ACC112 (cell line): Measurements from ENCODE around the gene CBLIF.

Experiments used
- H2AFZ ChIP-seq: fragments of 200-600 bp; sonication (generic); one replicate; pipeline ENCODE4 v1.6.0; 2017; ENCODE audit warnings: antibody characterized with exemption, low read length; ENCODE audit not compliant: unreplicated experiment
- H3K27ac ChIP-seq: fragments of 200-600 bp; sonication (generic); 2 replicates; pipeline ENCODE4 v1.5.1; 2014; ENCODE audit warnings: low read depth, mild to moderate bottlenecking, antibody characterized with exemption, low read length, moderate library complexity
- H3K27me3 ChIP-seq: fragments of 200-600 bp; sonication (generic); 2 replicates; pipeline ENCODE4 v1.6.1; 2014; ENCODE audit warnings: mild to moderate bottlenecking, antibody characterized with exemption, low read length, moderate library complexity, mixed read lengths; ENCODE audit not compliant: insufficient read depth
- H3K36me3 ChIP-seq: fragments of 200-600 bp; sonication (generic); 2 replicates; pipeline ENCODE4 v1.6.1; 2016; ENCODE audit warnings: mild to moderate bottlenecking, antibody characterized with exemption, low read length, moderate library complexity, mixed read lengths; ENCODE audit not compliant: insufficient read depth
- H3K4me1 ChIP-seq: fragments of 200-600 bp; sonication (generic); one replicate; pipeline ENCODE4 v1.6.1; 2016; ENCODE audit warnings: low read length, mixed read lengths; ENCODE audit not compliant: insufficient read depth, unreplicated experiment, control insufficient read depth
- H3K4me3 ChIP-seq: fragments of 200-600 bp; sonication (generic); 2 replicates; pipeline ENCODE4 v1.5.1; 2014; ENCODE audit warnings: mild to moderate bottlenecking, low read depth, low read length
- H3K79me2 ChIP-seq: fragments of 200-600 bp; sonication (generic); one replicate; pipeline ENCODE4 v1.6.0; 2016; ENCODE audit warnings: low read length; ENCODE audit not compliant: control insufficient read depth, unreplicated experiment, insufficient read depth

The CBLIF gene

DNA sequence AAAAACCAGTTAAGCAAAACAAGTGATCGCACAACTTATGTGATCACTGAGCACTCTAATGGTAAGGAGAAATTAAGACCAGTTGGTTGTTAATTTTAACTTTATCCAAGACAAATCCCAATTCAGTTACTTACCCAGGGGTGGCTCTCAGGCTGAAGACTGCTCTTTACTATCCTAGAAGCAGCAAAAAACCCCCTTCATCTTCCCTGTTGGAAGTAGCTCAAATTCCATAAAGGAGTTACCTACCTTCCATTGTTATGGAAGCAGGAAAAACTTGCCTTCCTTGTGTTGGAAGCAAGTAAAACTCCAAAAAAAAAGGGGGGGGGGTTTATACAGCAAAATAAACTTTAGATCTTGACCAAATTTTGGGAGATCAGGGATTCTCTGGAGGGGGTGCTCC, 29.5 kb downstream of the CBLIF start:
- H3K36me3 ChIP-seq = no peaks in the 10 kb centered on the region
- no peaks in the 10 kb centered on the region for H3K4me1 ChIP-seq
- no peak overlapping the region for H3K27ac ChIP-seq
- H3K79me2 ChIP-seq = no peaks in the 10 kb centered on the region
- 0 out of 2 replicates have a peak, but pooled peaks cover 8% of the 10 kb centered on the region for H3K27me3 ChIP-seq
- no peak overlapping the region for H3K4me3 ChIP-seq
- no peak overlapping the region for H2AFZ ChIP-seq

DNA sequence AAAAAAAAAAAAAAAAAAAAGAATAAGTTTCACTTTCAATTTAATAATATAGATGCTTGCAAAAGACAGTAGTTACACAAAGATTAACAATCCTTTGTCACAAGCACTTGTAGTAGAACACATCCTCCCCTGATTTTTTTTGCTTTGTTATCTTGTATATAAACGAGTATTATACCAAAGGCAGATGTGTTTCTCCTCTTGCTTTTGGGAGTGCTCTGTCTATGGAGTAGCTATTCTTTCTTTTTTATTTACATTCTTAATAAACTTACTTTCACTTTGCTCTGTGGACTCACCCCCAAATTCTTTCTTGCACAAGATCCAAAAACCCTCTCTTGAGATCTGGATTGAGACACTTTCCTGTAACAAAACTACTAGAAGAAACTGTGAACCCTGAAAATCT, 31.3 kb downstream of the CBLIF start:
- Histone ChIP-seq H3K79me2 (peaks cover 12% of the 10 kb centered on the region), H3K36me3 (no peaks in the 10 kb centered on the region), H3K4me3 (peak overlapping the region; percentile 19), H3K27me3 (0 out of 2 replicates have a peak, but pooled peaks cover 8% of the 10 kb centered on the region), H3K4me1 (peaks cover 5% of the 10 kb centered on the region), H2AFZ (peak overlapping the region; percentile 61), H3K27ac (no peak overlapping the region)

DNA sequence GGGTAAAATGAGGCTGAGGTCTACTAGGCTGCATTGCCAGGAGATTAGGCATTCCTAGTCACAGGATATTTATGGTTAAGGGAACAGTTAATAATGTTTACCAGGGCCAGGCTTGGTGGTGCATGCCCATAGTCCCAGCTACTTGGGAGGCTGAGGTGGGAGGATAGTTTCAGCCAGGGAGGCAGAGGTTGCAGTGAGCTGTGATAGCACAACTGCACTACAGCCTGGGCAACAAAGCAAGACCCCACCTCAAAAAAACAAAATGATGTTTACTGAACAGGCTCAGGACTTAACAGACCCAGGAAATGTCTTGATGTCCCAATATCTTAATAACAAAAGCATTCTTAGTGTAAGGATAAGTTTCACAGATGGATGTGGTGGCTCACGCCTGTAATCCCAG, 31.9 kb downstream of the CBLIF start:
- Histone ChIP-seq H3K79me2 (peaks cover 12% of the 10 kb centered on the region), H2AFZ (no peak overlapping the region)

DNA sequence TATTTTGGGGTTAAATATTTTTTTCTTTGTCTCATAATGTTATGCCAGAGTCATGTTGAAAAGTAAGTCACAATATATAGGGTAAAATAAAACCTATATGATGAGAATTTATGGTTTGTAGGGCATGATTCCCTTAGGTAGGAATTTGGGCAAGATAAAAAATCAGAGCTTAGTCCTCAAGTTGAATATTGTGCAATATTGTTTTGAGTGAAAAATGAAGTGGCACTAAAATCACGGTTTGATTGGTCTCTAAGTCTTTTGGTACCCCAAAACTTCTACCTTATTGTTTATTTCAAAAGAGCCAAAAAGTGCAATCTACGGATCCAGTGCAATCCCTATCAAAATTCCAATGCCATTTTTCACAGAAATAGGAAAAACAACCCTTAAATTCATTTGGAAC, 33.1 kb downstream of the CBLIF start:
- Histone ChIP-seq H3K27ac (no peak overlapping the region), H2AFZ (no peak overlapping the region), H3K27me3 (no peaks in the 10 kb centered on the region), H3K36me3 (no peaks in the 10 kb centered on the region), H3K79me2 (peaks cover 12% of the 10 kb centered on the region), H3K4me1 (peaks cover 5% of the 10 kb centered on the region), H3K4me3 (no peak overlapping the region)

More for the DNA sequence above, 31.9 kb downstream of the CBLIF start:
- Histone ChIP-seq H3K4me1 (peaks cover 5% of the 10 kb centered on the region), H3K27ac (no peak overlapping the region), H3K36me3 (no peaks in the 10 kb centered on the region), H3K4me3 (no peak overlapping the region), H3K27me3 (0 out of 2 replicates have a peak, but pooled peaks cover 6% of the 10 kb centered on the region)

DNA sequence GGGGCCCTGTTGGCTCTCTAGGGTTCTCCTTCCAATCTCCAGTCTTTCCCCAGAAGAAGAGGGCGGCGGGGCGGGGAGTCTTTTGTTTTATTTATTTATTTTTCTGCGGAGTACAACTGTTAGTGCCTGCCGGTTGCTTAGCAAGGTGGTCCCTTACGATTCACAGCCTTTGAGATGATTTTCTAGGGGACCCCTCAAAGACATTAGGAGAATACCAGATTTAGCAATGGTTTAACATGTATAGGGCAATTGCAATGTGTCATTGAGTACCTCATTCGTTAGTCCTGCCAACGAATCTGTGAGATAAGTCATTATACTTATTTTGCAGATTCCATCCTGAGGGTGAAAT, 34.4 kb downstream of the CBLIF start:
- H3K4me3 ChIP-seq = peak overlapping the region; percentile 98

DNA sequence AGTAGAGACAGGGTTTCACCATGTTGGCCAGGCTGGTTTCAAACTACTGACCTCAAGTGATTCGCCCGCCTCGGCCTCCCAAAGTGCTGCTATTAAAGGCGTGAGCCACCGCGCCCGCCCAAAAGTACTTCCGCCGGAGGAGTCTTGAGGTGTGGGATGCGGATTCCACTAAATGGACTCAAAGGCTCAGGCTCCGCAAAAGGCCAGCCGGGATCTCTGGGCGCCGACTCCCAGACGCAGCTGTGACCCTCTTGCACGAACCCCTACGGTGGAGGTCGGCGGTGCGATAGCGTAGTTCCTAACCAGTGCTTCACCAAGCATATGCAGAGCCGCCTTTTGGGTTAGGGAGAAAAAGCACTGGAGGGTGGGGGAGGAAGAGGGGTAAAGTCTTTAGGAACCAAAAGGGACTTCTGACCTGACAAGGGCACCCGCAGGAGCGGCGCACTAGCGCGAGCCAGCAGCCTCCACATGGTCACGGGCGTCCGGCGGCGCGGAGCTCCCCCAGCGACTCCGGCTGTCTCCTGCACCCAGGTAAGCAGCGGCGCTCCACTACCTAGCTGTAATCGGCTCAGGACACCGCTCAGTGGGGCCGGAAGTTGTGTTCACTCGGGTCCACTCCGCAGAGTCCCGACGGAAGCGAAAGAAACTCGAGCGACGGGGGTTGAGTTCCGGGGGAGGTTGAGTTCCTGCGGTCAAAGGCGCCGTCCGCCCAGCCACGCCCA, 34.9 kb downstream of the CBLIF start, which contains the start of gene MRPL16:
MRPL16 (minus strand) TSS at position 590 of the 722 bp plus-strand sequence; CDS start at position 470, 120 bp downstream.
- H2AFZ ChIP-seq = peak within 1 kb of the TSS; percentile 98
- no peaks in the 10 kb centered on the region for H3K27me3 ChIP-seq
- peaks cover 12% of the 10 kb centered on the region for H3K79me2 ChIP-seq
- H3K36me3 ChIP-seq = peaks cover 10% of the 10 kb centered on the region; the same call in 1 of the 2 replicates
- H3K4me1 ChIP-seq = peaks cover 5% of the 10 kb centered on the region
- H3K4me3 ChIP-seq = peak within 1 kb of the TSS; percentile 98
- no peak within 1 kb of the TSS for H3K27ac ChIP-seq

More for the DNA sequence above, 34.4 kb downstream of the CBLIF start:
- peaks cover 12% of the 10 kb centered on the region for H3K79me2 ChIP-seq
- peak overlapping the region; percentile 98 for H2AFZ ChIP-seq
- 0 out of 2 replicates have a peak, but pooled peaks cover 4% of the 10 kb centered on the region for H3K36me3 ChIP-seq
- H3K4me1 ChIP-seq = peaks cover 5% of the 10 kb centered on the region
- no peak overlapping the region for H3K27ac ChIP-seq
- H3K27me3 ChIP-seq = no peaks in the 10 kb centered on the region

DNA sequence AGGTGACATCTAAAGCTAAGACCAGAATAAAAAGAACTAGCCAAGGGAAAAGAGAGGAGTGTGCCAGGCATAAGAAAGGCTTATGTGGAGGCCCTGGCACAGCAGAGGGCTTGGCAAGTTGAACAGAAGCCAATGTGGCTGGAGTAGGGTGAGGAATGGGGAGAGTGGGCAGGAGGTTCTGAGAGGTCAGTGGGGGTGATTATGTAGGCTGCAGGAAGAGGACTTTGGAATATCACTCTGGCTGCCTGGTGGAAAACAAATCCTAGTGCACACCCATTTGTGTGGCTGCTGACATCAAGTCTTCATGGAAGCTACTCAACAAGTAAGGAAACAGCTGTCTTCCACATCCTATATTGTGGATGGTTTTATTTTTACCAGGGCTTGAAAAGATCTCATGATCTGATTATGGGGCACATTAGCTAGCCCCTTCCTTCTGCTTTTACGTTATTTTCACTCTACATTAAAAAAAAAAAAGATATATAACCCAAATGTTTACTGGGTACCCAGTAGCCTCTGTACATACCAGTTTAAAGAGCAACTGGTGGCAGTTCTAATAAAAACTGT, 38.2 kb downstream of the CBLIF start:
- peaks cover 12% of the 10 kb centered on the region for H3K79me2 ChIP-seq
- peaks cover 10% of the 10 kb centered on the region; the same call in 1 of the 2 replicates for H3K36me3 ChIP-seq
- H3K4me1 ChIP-seq = peaks cover 7% of the 10 kb centered on the region
- no peak overlapping the region for H2AFZ ChIP-seq
- H3K27ac ChIP-seq = no peak overlapping the region
- H3K27me3 ChIP-seq = no peaks in the 10 kb centered on the region
- H3K4me3 ChIP-seq = no peak overlapping the region

DNA sequence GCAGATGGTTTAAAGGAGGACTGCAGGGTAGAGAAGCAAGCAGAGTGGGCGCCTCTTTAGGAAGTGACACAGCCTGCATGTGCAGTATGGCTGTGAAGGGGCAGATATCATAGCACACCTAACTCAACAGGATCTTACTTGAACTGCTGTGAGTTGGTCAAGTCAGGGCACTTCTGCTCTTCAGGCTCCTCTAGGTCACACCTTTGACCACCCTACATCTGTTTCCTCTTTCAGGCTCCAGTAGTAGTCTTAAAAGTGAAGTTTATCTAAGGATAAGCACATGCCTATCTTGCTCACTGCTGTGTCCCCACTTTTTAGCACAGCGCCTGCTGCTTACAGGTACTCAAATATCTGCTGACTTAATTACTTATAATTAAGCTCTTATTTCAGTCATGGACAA, 41.2 kb downstream of the CBLIF start:
- H3K27me3 ChIP-seq = no peaks in the 10 kb centered on the region
- H3K4me3 ChIP-seq = no peak overlapping the region
- no peak overlapping the region for H2AFZ ChIP-seq
- H3K36me3 ChIP-seq = peaks cover 10% of the 10 kb centered on the region; the same call in 1 of the 2 replicates
- H3K27ac ChIP-seq = no peak overlapping the region
- peaks cover 9% of the 10 kb centered on the region for H3K4me1 ChIP-seq
- H3K79me2 ChIP-seq = no peaks in the 10 kb centered on the region

DNA sequence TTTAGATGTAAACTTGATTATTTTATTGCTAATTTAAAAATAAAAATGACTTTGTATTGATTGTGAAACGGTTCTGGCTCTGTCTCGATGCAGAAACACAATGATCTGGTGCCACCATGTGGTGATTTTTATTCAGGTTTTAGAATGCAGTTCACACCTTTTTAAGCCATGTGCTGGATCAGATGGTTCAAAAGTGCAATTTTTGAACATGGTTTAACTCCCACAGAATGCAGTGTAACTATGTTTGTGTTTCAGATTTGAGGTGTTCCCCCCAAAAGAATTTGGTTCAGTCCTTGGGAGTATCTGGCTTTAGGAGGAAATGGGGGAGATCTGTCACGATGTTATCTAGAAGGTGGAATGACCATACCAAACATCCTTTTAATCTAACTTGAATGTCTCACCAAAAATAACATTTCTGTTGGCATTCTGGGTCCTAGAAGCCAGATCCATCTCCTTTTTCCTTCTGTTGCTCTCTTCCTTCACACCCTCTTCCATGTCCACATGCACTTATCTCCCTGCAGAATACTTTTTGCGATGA, 42.6 kb downstream of the CBLIF start:
- no peak overlapping the region for H3K4me3 ChIP-seq
- peaks cover 10% of the 10 kb centered on the region; the same call in 1 of the 2 replicates for H3K36me3 ChIP-seq
- no peak overlapping the region for H3K27ac ChIP-seq
- no peaks in the 10 kb centered on the region for H3K79me2 ChIP-seq
- H3K4me1 ChIP-seq = peaks cover 9% of the 10 kb centered on the region
- no peaks in the 10 kb centered on the region for H3K27me3 ChIP-seq
- no peak overlapping the region for H2AFZ ChIP-seq

DNA sequence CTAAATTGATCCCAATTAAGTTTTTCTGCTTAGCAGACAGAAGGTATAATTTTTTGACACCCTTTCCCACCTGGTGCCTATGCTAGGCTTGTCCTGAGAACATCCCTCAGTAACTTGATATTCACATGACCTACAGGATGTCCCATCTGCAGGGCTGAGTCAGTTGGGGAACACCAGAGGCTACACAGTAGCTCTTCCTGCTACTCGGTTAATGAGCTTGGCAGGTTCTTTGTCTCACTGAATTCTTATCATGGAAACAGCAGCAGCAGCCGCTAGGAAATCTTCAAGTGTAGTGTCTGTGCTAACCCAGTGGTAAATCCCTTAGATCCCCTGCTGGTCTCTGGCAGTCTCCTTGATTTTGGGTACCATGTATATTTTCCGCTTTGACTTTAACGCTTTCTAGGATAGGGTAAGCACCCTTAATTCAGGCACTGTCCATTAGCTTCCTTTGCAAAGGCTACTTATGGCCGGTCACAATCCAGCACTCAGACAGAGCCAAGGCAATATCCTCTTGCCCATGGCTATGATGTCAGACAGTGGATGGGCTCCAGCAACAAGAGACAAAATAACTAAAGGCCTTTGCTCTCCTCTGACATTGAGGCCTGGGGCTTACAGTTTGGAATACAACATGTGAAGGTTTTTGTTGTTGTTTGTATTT, 43.2 kb downstream of the CBLIF start:
- Histone ChIP-seq H3K79me2 (no peaks in the 10 kb centered on the region), H3K4me1 (peaks cover 9% of the 10 kb centered on the region), H3K36me3 (peaks cover 13% of the 10 kb centered on the region; the same call in 1 of the 2 replicates), H3K4me3 (no peak overlapping the region), H3K27ac (peak overlapping the region; percentile 13; the same call in 1 of the 2 replicates), H3K27me3 (no peaks in the 10 kb centered on the region), H2AFZ (no peak overlapping the region)
